HG03457 (cell line): Measurements from ENCODE around the gene AP2A1.

ENCODE experiments used
- ATAC-seq: cut with Tn5 transposase; IDR thresholded peaks from one replicate; pipeline ENCODE4 v1.9.1; 2021; ENCODE audit warnings: moderate number of reproducible peaks; ENCODE audit not compliant: unreplicated experiment

Gene AP2A1

DNA sequence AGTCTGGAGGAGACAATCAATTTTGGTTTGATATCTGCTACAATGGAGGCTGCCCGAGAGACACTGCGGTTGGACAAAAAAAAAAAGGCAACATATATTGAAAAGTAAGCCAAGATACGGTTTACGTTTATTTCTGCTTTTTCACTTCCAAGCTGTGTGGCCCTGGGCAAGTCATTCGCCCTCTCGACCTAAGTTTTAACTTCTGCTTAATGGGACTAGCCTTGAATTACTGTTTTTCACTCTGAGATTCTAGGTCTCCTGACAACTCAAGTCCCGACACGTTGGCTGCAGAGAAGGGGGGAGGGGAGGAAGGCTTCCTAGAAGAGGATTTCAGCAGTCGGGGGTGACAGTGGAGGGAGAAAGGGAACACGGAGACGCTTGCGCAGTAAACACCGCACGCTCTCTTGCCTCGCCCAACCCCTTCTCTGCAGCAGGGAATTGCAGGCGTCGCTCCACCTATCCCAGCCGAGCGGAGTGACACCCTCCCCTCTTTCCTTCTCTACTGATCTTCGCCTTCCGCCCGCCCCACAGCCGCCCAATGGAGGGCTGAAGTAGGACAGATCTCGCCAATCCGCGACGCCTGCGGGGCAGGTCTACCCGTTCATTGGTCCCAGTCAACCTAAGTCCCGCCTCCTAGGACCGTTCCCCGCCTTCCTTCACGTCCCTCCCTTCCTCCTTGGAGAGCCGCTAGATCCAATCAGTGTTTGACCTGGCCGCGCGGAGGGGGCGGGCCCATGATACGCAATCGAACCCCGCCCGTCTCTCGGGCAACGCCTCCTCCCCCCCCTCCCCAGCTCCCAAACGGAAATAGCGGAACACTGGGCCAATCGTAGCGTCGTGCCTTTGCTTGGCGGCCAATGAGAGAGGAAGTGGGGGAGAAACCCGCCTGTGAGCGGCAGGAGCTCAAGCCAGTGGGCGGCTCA is 533 bp upstream of the AP2A1 start:
- ATAC-seq = peak; percentile 86

DNA sequence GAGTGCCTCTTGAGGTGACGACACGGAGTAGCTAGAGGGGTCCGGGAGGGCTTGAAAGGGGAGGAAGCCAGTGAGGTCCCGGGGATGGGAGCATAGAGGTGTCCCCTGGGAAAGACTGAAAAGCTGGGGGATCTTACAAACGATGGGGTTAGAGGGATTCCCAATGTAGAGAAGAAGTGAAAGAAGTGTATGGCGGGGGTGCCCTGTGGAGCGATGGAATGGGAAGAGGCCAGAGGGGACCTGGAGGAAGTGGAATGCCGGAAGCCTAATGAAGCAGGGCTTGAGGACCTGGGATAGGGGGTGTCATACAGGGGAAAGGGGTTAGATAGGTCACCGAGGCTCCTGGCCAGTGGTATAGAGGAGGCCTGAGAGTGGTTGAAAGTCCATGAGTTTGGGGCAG is 580 bp downstream of the AP2A1 start:
- no peak for ATAC-seq

DNA sequence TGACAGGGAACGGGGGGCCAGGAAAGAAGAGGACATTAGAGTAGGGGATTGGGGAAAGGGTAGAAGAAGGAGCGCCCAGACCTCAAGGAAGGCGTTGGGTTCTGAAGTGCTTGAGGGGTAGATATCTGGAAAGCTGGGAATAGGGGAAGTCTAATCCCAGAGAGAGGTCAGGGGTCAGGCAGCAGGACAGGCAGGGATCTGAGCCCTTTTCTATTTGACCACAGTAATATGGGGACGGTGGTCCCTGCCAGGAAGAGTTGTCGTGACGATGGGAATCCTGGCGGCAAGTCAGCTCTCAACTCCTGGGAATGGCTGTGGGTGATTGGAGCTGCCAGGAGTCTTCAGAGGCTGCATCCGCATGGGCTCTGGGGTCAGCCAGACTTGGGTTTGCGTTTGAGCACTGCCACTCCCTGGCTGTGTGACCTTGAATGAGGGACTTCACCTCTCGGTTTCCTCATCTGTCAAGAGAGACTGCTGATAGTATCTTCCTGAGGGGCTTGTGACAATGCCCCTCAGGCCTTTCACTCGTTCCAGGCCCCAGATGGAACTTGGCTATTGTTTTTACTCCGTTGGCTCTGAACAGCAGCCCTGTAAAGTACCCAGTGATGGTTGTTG is 1.3 kb downstream of the AP2A1 start:
- no peak for ATAC-seq

DNA sequence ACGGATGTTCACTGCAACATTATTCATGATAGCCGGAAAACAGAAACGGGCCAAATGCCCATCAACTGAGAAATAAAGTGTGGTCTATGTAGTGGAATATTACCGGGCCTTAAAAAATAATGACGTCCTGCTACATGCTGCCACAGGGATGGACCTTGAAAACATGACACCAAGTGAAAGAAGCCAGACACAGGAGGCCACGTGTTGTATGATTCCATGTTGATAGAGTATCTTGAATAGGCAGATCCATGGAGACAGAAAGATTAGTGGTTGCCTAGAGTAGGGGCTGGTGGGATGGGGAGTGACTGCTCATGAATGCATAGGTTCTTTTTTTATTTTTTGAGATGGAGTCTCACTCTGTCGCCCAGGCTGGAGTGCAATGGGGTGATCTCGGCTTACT is 3.7 kb downstream of the AP2A1 start:
- ATAC-seq = no peak

DNA sequence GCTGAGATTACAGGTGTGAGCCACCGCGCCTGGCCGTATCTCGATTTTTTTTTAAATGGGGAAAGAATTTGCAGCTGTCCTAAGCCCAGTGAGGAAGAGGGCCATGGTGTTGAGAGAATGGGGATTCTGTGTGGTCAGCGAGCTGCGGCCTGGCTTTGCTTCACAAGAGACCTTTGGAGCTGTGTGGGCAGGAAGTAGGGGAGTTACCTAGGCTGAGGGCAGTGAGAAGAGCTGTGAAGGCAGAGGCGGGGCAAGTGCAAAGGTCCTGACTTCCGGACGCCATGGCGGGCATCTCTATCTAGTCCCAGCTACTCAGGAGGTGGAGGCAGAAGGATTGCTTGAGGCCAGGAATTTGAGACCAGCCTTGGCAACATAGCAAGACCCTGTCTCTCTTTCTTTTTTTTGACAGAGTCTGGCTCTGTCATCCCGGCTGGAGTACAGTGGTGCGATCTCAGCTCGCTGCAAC is 4.9 kb downstream of the AP2A1 start:
- ATAC-seq = no peak

DNA sequence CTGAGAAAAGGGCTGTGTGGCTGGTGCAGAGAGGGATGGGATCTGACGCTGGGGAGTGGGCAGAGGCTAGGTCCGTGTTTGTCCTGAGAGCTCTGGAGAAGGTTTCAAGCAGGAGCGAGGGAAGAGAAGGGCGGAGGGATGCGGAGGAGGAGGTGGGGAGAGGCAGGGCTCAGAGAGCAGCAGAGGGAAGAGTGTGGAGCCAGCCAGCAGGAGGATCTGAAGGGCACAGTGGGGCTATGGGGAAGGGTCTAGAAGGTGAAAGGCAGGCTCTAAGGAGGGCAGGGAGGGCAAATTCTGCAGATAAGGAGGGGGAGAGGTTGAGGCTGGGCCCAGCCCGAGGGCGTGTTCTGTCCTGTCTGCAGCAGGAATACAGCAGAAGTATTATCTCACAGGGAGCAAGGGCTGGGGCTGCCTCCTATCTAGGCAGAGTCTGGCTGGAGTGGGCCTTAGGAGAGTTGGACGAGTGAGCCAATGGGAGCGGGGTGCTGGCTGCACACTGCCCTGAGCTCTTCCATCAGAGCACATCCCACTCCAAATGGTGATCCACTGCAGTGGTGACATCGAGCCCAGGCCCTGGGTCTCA is 6.1 kb downstream of the AP2A1 start:
- ATAC-seq = no peak

DNA sequence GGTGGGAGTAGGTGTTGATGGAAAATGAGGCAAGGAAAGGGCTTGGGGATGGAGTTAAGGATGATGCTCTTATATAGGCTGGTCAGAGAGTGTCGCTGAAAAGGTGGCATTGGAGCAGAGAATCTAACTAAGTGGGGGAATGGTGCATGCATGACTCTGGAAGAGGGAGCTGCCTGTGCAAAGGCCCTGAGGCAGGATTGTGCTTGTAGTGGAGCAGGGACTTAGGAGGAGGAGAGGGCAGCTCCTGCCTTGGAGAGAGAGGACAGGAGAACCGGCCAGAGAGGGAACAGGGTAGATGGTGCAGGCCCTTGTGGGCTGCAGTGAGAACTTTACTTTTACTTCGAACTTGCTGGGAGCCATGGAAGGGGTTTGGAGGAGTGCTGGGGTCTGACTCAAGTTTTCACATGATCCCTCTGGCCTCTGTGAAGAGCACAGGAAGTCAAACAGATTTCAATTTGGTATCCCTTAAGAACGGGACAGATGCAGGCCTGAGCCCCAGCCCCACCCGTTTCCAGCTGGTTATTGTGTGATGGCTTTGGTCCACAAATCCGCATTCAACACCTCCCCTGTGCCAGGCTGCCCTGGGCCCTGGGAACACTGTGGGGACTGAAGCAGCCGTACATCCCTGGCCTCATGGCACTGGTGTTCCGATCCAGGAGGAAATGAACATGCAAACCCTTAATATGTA is 7.0 kb downstream of the AP2A1 start:
- no peak for ATAC-seq

DNA sequence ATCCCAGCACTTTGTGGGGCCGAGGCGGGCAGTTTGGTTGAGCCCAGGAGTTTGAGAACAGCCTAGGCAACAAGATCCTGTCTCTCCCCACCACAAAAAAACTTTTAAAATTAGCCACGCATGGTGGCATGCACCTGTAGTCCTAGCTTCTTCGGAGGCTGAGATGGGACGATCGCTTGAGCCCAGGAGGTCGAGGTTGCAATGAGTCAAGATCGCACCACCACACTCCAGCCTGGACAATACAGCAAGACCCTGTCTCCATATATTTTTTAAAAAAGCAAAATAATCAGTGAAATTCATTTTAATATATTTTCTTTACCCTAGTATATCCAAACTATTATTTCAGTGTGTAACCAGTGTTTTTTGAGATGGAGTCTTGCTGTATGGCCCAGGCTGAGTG is 8.2 kb downstream of the AP2A1 start:
- no peak for ATAC-seq

DNA sequence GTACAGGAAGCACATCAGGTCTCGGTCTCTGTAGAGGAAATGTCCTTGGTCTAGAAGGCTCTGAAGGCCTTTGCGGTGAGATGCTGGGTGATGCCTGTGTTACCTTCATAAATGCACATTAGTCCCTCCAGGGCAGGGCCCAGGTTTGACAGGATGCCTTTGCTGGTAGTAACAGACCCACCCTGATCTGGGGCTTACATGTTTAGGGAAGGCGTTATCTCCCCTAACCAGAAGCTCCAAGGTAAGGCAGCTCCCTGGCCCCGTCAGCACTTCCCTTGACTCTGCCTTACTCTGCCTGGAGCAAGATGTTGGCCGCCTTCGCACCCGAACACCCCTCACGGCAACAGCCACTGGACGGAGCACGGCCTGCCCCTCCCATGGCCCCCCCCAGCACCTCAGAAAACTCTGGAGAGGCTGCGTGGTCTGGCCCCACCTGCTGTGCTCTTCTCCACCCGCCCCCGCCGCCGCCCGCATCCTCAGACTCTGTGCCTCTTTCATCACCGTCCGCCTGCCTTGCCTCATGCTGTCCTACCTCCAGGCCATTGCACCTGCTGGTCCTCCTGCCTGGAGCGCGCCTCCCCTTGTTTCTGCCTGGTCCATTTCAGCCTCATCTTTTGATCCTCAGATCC is 9.1 kb downstream of the AP2A1 start:
- no peak for ATAC-seq

DNA sequence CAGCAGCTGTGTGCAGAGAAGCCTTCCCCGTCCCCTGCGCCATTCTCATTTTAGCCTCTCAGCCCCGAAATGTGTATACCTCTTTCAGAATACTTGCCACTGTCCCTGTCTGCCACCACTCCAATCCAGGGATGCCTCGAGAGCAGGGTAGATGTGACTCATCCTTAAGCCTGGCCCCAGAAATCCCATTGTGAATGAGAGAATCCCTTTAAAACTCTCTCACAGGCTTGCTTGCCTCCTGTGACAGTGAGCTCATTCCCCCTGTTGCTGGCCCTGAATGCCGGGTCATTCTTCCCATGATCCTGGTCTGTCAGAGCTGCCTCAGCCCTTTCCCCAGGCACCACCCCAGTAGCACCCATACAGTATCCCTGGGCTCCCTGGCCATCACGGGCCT is 9.6 kb downstream of the AP2A1 start:
- no peak for ATAC-seq

DNA sequence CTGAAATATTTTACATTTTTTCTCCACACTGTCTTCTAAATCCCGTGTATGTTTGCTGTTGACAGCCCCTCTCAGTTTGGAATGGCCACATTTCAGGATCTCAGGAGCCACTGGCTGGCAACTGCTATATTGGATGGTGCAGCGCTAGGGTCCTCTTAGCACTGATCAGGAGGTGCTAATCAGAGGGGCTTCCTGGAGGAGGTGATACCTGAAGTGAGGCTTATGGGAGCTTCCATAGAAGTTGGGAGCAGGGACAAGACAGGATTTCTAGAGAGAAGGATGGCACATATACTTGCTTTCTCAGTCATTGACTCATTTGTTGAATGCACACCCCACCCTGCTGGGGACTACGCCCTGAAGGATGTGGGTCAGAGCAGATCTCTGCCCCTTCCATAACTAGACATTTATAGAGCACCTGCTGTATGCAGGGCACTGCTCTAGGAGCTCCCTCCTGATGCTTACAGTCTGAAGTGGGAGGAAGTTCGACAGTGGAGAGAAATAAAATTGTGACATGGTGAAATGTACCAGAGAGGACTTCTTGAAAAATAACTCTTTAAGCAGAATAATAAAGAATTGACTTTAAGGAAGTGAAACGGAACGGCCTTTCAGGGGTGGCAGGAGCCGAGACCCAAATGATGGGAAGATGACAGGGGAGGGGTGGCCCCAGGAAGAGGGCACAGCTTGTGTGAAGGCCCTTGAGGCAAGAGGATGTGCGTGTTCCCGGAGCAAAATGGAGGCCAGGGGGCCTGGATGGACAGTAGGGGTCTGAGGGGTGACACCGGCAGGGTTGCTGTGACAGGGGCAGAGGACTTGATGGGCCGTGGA is 13.1 kb downstream of the AP2A1 start:
- ATAC-seq = no peak

DNA sequence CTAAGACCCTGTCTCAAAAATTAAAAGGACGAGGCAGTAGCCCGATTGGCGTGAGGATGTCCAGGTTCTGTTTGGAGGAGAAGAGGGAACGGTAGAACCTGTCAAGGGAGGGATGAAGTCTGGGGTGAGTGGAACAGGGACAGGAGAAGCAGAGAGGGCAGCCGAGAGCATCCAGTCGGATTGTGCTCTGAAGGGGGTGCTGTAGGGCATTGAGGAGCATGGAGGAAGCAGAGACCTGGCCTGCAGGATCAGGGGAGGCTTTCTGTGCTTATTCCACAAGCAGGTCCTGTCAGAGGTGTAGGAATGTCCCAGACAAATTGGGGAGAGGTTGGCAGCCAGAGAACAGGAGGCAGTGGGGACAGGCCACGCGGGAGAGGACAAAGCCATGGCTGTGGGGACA is 14.1 kb downstream of the AP2A1 start:
- no peak for ATAC-seq

DNA sequence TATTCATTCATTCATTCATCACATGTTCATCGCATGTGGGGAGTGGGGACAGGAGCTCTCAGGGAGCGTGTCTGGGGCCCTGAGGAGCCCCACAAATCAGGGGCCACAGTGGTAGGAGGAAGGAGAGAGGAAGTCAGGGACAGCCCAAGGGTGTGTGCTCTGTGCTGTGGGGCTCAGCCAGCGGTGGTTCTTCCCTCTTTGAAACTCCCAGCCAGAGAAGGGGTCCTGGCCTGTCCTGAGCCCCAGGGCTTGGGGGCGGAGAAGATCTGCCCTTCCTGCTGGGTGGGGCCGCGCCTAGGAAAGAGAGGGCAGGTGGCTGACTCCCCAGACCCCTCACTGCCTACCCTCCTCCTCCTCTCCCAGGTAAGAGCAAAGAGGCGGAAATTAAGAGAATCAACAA is 14.6 kb downstream of the AP2A1 start:
- ATAC-seq = no peak

DNA sequence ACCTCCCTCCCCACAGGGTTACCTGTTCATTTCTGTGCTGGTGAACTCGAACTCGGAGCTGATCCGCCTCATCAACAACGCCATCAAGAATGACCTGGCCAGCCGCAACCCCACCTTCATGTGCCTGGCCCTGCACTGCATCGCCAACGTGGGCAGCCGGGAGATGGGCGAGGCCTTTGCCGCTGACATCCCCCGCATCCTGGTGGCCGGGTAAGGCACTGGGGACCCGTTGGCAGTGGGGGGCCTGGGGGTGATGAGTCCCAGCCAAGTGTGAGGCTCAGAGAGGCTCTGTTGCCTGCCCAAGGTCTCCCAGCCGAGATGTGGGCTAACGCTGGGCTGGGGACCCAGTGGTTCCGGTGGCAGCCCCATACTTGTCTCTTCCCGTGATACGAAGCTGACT is 15.7 kb downstream of the AP2A1 start:
- no peak for ATAC-seq

DNA sequence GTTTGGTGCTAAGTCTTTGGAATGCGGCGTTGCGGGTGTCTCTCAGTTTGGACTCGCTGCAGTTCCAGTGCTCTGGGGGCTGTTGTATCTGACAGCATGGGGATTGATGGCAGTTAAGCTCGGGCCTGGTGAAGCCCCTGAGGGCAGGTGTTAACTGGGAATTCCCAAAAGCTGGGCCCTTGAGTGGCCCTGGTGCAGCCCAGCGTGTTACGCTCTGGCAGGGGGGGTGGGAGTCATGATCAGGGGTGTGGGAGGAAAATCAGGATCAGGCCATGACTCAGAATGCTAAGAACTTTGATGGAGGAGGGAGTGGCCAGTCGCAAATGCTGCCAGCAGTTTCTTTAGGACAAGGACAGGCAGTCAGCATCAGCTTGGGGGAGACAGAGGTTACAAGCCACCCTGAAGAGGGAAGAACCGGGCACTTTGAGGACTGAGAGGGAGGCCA is 19.6 kb downstream of the AP2A1 start:
- ATAC-seq = no peak

DNA sequence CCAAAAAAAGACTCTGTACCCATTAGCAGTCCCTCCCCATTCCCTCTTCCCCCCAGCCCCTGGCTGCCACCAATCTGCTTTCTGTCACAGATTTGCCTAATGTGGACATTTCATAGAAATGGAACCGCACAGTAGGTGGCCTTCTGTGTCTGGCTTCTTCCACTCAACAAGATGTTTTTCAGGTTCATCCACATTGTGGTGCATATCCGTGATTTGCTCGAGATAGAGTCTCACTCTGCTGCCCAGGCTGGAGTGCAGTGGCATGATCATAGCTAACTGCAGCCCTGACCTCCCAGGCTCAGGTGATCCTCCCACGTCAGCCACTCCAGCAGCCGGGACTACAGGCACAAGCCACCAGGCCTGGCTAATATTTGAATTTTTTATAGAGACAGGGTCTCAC is 20.9 kb downstream of the AP2A1 start:
- ATAC-seq = no peak

DNA sequence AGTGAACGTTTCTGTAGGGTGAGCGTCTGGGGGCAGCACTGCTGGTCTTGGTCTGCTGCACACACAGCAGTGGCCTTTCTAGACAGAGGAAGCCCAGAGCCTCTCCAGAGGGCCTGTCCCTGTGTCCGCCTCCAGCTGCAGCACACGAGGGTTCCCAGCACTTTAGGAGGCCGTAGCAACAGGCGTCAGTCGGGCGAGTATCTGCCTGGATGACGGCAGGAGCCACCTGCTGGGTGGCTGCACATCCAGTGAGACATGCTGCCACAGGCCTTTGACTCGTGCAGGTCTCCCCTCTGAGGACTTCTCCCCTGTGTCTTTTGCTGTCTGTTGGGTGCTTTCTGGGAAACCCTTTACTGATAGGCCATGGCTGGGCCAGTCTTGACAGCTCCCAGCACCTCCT is 22.1 kb downstream of the AP2A1 start:
- ATAC-seq = no peak

DNA sequence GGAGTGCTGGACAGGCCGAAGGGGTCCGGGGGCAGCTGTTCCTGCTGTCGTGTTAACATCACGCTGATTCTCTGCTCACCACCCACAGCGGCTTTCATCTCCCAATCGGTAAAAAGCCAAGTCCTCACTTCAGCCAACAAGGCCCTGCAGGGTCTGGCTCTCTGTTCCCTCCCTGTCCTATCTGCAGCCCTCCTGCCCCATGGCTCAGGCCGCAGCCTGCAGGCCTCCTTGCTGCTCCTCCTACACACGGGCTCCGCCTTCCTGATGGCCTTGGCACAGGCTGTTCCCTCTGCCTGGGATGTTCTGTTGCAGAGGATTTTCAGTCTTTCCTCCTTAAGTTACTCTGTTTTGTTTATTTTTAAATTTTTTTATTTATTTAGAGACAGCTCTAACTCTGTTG is 24.1 kb downstream of the AP2A1 start:
- ATAC-seq = no peak

DNA sequence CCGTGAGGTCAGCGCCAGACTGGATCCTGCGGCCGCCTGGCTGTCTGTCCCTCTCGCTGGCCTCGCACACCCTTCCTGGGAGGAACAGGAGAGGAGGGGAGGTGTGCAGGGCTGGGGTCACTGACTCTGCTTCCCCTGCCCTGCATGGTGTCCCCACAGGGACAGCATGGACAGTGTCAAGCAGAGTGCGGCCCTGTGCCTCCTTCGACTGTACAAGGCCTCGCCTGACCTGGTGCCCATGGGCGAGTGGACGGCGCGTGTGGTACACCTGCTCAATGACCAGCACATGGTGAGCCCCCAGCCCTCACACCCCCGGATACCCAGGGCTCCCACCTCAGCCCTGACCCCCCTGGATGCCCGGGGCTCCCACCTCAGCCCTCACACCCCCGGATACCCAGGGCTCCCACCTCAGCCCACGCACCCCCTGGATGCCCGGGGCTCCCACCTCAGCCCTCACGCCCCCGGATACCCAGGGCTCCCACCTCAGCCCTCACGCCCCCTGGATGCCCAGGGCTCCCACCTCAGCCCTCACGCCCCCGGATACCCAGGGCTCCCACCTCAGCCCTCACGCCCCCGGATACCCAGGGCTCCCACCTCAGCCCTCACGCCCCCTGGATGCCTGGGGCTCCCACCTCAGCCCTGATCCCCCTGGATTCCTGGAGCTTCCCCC is 25.1 kb downstream of the AP2A1 start:
- no peak for ATAC-seq
